Calu3 (cell line): ENCODE measurements around the gene IDS. TPM values are rescaled to one million over a fixed set of nuclear protein-coding genes. Genes with fewer than 3 reads are reported as not detected.
A peak's percentile ranks its signal among the peaks of the same experiment; 100 is the strongest.

Experiments used
- BruUV-seq: library from RNA; stranded (reverse); fragments of 400-500 nt; replicated peaks from 2 replicates; lab custom pipeline; 2021; lab: Mats Ljungman, UMichigan
- CTCF ChIA-PET: fragments of 300-600 bp; sonication (Branson Sonifier 250); formaldehyde crosslinking; loops from one replicate; lab custom pipeline; 2022; ENCODE audit warnings: antibody characterized with exemption; lab: Charles Lee
- DNase-seq: peaks from one replicate; pipeline ENCODE4 v3.0.0; 2022
- H3K27ac Mint-ChIP-seq: one replicate; pipeline ENCODE4 v1.8.0; 2022; ENCODE audit warnings: mixed read lengths; ENCODE audit not compliant: unreplicated experiment
- H3K27me3 Mint-ChIP-seq: one replicate; pipeline ENCODE4 v1.8.0; 2022; ENCODE audit warnings: mixed read lengths; ENCODE audit not compliant: unreplicated experiment
- H3K36me3 Mint-ChIP-seq: one replicate; pipeline ENCODE4 v1.8.0; 2022; ENCODE audit warnings: mild to moderate bottlenecking, moderate library complexity, mixed read lengths; ENCODE audit not compliant: insufficient read depth, unreplicated experiment
- H3K4me1 Mint-ChIP-seq: one replicate; pipeline ENCODE4 v1.8.0; 2022; ENCODE audit warnings: mild to moderate bottlenecking, low read depth, mixed read lengths; ENCODE audit not compliant: unreplicated experiment
- H3K4me3 Mint-ChIP-seq: one replicate; pipeline ENCODE4 v1.8.0; 2022; ENCODE audit warnings: mild to moderate bottlenecking, low read depth, moderate library complexity, mixed read lengths; ENCODE audit not compliant: unreplicated experiment
- H3K9me3 Mint-ChIP-seq: one replicate; pipeline ENCODE4 v1.8.0; 2022; ENCODE audit warnings: low read depth, mixed read lengths; ENCODE audit not compliant: unreplicated experiment
- CTCF ChIP-seq: fragments of 200-600 bp; IDR thresholded peaks from one replicate; pipeline ENCODE4 v1.8.0; 2022; ENCODE audit warnings: antibody characterized with exemption; ENCODE audit not compliant: unreplicated experiment
- intact Hi-C: fragments of 100-400 bp; cut with micrococcal nuclease; formaldehyde crosslinking; loops from one replicate; pipeline ENCODE4 v1.10.0; 2022; ENCODE audit not compliant: unreplicated experiment
- total RNA-seq: library from RNA; stranded (reverse); gene quantifications from 2 replicates; pipeline ENCODE4 v1.2.3, GENCODE V29; 2022

IDS gene
- total RNA-seq, 1 experiment from 2014 or later = 84.4 TPM

GRCh38 chrX:149498767-149499166 is 6.3 kb downstream of the IDS start:
- Mint-ChIP-seq H3K9me3 (no peaks in the 10 kb centered on the region), H3K4me3 (no peak overlapping the region), H3K27ac (no peak overlapping the region), H3K4me1 (no peaks in the 10 kb centered on the region), H3K27me3 (no peaks in the 10 kb centered on the region), H3K36me3 (peaks cover 56% of the 10 kb centered on the region)
- DNase-seq = no peak
- CTCF ChIA-PET = no interaction called here
- no peak for TF ChIP-seq CTCF
- intact Hi-C loops = no loop called here
- no TSS peak for BruUV-seq

GRCh38 chrX:149497626-149498025 is 7.5 kb downstream of the IDS start:
- BruUV-seq = no TSS peak
- Mint-ChIP-seq H3K27me3 (no peaks in the 10 kb centered on the region), H3K9me3 (no peaks in the 10 kb centered on the region), H3K27ac (no peak overlapping the region), H3K36me3 (peaks cover 52% of the 10 kb centered on the region), H3K4me1 (no peaks in the 10 kb centered on the region), H3K4me3 (no peak overlapping the region)
- CTCF ChIA-PET = no interaction called here
- DNase-seq = no peak
- TF ChIP-seq CTCF = no peak
- intact Hi-C loops = no loop called here

GRCh38 chrX:149497054-149497453 is 8.1 kb downstream of the IDS start:
- Mint-ChIP-seq H3K36me3 (peaks cover 46% of the 10 kb centered on the region), H3K4me1 (no peaks in the 10 kb centered on the region), H3K27me3 (no peaks in the 10 kb centered on the region), H3K27ac (peak overlapping the region; percentile 45), H3K9me3 (no peaks in the 10 kb centered on the region), H3K4me3 (no peak overlapping the region)
- no peak for TF ChIP-seq CTCF
- CTCF ChIA-PET = no interaction called here
- no TSS peak for BruUV-seq
- intact Hi-C loops = no loop called here
- DNase-seq = no peak

- no TSS peak for BruUV-seq
- H3K9me3 Mint-ChIP-seq = no peaks in the 10 kb centered on the region
- CTCF ChIA-PET = interaction anchor here (0.6 to 0.9 kb wide), 3 partner anchors 17 to 844 kb away, joined by 4 to 5 read pairs (median 4); no protein-coding TSS in a partner anchor
These were observed 9.5 kb downstream of the IDS start for GRCh38 chrX:149495573-149496071.

More at GRCh38 chrX:149495573-149496071, 9.5 kb downstream of the IDS start:
- Mint-ChIP-seq H3K27me3 (no peaks in the 10 kb centered on the region), H3K36me3 (peaks cover 56% of the 10 kb centered on the region), H3K4me3 (no peak overlapping the region), H3K27ac (peak overlapping the region; percentile 30), H3K4me1 (no peaks in the 10 kb centered on the region)
- TF ChIP-seq CTCF = no peak
- peak; percentile 49 for DNase-seq
- intact Hi-C loops = no loop called here
